ENCODE data around the gene PHLDA2. TPM values are rescaled to one million over a fixed set of nuclear protein-coding genes. Genes with fewer than 3 reads are reported as not detected.

PHLDA2 gene
- total RNA-seq, 1 donor from 2014 or later, result 7.2 TPM

- H3K4me3 ChIP-seq, result no peak overlapping the region
- DNase-seq (no peak), ATAC-seq (no peak)
- no peaks in the 10 kb centered on the region for H3K9me3 ChIP-seq
- TF ChIP-seq, protein P1, sequence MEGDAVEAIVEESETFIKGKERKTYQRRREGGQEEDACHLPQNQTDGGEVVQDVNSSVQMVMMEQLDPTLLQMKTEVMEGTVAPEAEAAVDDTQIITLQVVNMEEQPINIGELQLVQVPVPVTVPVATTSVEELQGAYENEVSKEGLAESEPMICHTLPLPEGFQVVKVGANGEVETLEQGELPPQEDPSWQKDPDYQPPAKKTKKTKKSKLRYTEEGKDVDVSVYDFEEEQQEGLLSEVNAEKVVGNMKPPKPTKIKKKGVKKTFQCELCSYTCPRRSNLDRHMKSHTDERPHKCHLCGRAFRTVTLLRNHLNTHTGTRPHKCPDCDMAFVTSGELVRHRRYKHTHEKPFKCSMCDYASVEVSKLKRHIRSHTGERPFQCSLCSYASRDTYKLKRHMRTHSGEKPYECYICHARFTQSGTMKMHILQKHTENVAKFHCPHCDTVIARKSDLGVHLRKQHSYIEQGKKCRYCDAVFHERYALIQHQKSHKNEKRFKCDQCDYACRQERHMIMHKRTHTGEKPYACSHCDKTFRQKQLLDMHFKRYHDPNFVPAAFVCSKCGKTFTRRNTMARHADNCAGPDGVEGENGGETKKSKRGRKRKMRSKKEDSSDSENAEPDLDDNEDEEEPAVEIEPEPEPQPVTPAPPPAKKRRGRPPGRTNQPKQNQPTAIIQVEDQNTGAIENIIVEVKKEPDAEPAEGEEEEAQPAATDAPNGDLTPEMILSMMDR (IDR thresholded peaks at IDR 0.05), result no peak
- H3K4me1 ChIP-seq, result peaks cover 8% of the 10 kb centered on the region
- no peaks in the 10 kb centered on the region for H3K36me3 ChIP-seq
- H3K27me3 ChIP-seq (ENCODE audit: low read depth), result no peaks in the 10 kb centered on the region
- H3K27ac ChIP-seq, result no peak overlapping the region
- intact Hi-C loops (cut with DNase I), result no loop called here
These were observed 10.0 kb downstream of the PHLDA2 start for GRCh38 chr11:2919188-2919587.

DNA sequence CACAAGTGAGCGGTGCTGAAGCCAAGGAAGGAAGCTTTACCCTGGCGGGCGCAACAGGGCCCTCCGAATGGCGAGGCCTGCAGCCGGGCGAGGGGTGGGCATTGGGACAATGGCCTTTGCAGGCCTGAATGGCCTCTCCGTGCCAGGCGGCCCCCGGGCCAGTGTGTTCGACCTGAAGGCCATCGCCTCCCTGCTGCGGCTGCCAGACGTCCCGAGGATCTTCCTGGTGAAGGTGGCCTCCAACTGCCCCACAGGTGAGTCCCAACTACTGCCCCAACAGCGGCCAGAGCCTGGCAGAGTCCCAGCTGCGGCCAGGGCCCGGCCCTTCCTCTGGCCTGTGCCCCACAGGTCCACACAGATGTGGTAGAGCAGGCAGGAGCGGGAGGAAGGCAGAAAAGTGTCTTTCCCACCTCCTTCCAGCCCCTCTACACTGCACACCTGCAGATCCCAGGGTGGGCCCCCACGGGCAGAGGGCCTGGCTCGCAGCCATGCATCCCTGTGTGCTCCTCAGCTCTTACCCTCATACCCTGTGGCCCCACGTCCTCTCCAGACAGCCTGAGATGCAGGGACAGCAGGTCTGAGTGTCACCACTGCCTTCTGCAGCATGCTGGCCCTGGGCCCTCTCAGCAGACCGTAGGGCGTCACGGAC lies 11.3 kb downstream of the PHLDA2 start:
- intact Hi-C loops (cut with DNase I), result no loop called here
- H3K36me3 ChIP-seq, result no peaks in the 10 kb centered on the region
- H3K4me1 ChIP-seq, result peaks cover 12% of the 10 kb centered on the region
- H3K27me3 ChIP-seq (ENCODE audit: low read depth), result no peaks in the 10 kb centered on the region
- TF ChIP-seq, protein P1 (IDR thresholded peaks at IDR 0.05), result no peak
- no peak overlapping the region for H3K27ac ChIP-seq
- ATAC-seq, result no peak
- DNase-seq, result no peak
- H3K9me3 ChIP-seq, result no peaks in the 10 kb centered on the region
- no peak overlapping the region for H3K4me3 ChIP-seq

GRCh38 chr11:2916892-2917645 lies 12.2 kb downstream of the PHLDA2 start:
- DNase-seq, result no peak
- H3K27me3 ChIP-seq (ENCODE audit: low read depth), result no peaks in the 10 kb centered on the region
- H3K4me1 ChIP-seq, result peaks cover 19% of the 10 kb centered on the region
- no peaks in the 10 kb centered on the region for H3K9me3 ChIP-seq
- intact Hi-C loops (cut with DNase I), result no loop called here
- no peaks in the 10 kb centered on the region for H3K36me3 ChIP-seq
- TF ChIP-seq, protein P1 (IDR thresholded peaks at IDR 0.05), result no peak
- H3K27ac ChIP-seq, result no peak overlapping the region
- no peak for ATAC-seq
- no peak overlapping the region for H3K4me3 ChIP-seq

- Histone ChIP-seq H3K36me3 (no peaks in the 10 kb centered on the region), H3K27me3 (ENCODE audit: low read depth) (no peaks in the 10 kb centered on the region), H3K4me1 (peaks cover 21% of the 10 kb centered on the region), H3K4me3 (no peak overlapping the region), H3K9me3 (no peaks in the 10 kb centered on the region), H3K27ac (no peak overlapping the region)
- intact Hi-C loops (cut with DNase I), result no loop called here
- ATAC-seq (no peak), DNase-seq (no peak)
- TF ChIP-seq, protein P1 (IDR thresholded peaks at IDR 0.05), result no peak
These were observed 12.9 kb downstream of the PHLDA2 start for GRCh38 chr11:2916114-2916891.

DNA sequence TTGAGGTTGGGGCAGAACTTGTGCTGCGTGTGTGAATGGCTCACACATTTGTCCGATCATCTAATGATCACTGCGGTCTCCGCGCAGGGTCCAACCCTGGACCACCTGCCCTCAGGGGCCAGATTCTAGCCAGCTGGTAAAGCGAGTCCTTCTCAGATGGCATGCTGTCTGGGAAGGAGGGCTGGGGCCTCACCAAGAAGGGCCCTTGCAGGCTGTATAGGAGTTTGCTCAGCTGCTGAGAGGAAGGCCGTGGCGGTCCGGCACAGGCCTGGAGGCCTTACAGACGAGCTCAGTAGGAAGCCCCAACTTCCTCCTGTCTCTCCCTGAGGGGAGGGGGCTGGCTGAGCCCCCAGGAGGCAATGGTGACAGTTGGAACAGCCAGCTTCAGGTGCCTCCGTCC lies 13.7 kb downstream of the PHLDA2 start:
- H3K27me3 ChIP-seq (ENCODE audit: low read depth), result no peaks in the 10 kb centered on the region
- H3K9me3 ChIP-seq, result no peaks in the 10 kb centered on the region
- intact Hi-C loops (cut with DNase I), result no loop called here
- DNase-seq (no peak), ATAC-seq (no peak)
- H3K4me3 ChIP-seq, result no peak overlapping the region
- H3K4me1 ChIP-seq, result peaks cover 21% of the 10 kb centered on the region
- no peaks in the 10 kb centered on the region for H3K36me3 ChIP-seq
- no peak overlapping the region for H3K27ac ChIP-seq
- TF ChIP-seq, protein P1 (IDR thresholded peaks at IDR 0.05), result no peak

Measured in lower lobe of right lung (tissue), 2 donors.